CD4-positive, alpha-beta T cell treated with Interleukin-6 for 4 hours (primary cell): Measurements from ENCODE around the gene CD300LG.
A peak's percentile ranks its signal among the peaks of the same experiment; 100 is the strongest.
"Not testable (repeated sequence)": the region's sequence is repeated elsewhere in the genome, so short reads cannot be mapped to it uniquely, and the experiment has no call there.

ENCODE experiments used
- DNase-seq: peaks from one replicate; pipeline ENCODE4 v3.0.0-alpha.2; 2020; ENCODE audit warnings: mixed read lengths

Gene CD300LG

DNA sequence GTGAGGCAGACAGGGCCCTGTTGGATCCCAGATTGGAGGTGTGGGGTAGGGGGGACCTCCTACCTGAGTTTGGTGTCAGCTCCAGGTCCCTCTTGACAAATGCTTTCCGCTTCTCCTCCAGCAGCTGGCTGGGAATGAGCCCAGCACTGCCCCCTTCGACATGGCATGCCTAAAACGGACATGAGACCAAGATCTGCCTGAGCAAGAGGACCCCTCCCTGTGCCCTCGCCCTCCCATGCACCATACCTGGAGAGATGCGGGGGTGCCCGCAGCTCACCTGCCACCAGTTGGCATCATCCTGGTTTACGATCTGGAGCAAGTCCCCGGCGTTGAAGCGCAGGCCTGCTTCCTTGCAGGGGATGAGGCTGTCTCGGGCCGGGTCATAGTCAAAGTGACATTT is 34.2 kb downstream of the CD300LG start:
- no peak for DNase-seq

GRCh38 chr17:43881758-43882505 is 35.0 kb downstream of the CD300LG start:
- DNase-seq: no peak

DNA sequence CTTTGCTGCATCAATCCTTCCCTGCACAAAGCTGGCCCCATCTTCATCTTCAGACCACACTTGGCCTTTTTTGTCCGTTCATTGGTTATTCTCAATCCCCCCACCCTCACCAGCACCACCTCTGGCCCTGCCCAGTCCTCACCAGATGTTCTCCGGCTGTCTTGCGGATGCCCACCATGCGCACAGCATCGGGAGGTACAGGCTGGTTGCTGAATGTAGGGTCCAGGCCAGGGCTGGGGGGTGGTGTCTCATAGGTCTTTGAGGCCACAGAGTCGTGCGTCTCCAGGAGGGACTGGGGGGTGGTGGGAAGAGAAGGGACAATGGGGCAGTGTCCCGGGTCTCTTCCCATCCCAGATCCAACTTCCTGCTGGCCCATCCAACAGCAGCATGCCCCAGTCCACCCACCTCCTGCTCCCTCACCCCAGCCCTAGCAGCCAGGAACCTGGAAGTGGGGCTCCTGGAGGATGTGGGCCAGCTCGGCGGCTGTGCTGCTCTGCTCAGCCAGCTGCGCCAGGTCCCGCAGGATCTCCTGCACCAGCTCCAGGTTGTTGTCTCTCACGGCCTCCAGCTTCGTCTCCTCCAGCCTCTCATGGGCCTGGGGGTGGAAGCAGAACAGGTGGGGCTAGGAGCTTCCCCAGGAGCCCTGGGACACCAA is 35.9 kb downstream of the CD300LG start:
- no peak for DNase-seq

DNA sequence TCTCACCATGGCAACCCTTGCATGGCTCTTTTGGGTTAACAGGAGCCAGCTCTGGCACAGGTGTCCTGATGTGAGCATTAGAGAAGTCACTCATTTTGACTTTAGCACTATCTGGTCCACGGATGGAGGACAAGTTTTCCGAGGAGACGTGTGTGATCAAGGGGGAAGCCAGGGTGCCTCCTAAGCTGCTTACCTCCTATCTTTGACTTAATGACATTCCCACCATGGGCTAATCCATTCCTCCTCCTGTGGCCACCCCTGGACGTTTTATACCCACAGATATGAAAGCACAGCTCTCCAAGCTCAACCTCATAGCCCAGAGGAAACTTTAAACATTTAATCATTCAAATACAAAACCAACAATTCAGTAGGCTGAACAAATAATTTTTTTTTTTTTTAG is 41.6 kb downstream of the CD300LG start:
- DNase-seq: no peak

- DNase-seq: no peak
Observed at GRCh38 chr17:43890240-43890639, 43.3 kb downstream of the CD300LG start.

DNA sequence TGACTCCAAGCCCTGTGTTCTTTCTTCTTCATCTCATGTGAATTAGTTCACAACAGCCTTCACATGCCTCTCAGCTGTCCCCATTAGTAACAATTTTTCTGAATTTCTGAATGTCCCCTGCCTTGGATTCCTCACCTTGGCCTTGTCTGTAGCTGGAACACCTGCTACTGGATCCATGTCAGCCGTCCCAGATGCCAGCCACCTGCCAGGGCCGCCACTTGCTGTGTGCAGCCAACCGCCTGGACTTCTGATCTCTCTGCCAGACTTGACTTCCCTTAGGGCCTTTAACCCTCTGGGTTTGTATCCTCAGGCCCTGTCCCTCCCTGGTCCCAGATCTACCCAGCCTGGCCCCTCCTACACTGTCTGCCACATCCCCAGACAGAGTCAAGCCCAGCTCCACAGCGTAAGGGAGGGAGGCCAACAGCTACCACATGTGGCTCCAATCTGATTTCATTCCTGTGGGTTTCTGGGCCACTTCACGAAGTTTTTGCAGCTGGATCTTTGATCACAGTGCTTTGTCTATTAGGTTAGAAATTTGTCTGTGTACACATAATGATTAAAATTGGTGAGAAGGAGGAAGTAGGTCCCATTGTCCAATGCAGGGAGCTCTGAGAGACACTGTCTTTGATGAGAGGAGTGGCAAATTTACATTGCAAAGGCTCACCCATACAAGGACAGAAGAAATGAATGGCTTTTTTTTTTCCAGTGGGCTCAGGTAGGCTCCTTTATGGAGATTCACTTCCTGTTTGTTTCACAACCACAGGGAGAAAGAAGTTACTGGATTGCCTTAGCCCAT is 45.1 kb downstream of the CD300LG start:
- DNase-seq: no peak

DNA sequence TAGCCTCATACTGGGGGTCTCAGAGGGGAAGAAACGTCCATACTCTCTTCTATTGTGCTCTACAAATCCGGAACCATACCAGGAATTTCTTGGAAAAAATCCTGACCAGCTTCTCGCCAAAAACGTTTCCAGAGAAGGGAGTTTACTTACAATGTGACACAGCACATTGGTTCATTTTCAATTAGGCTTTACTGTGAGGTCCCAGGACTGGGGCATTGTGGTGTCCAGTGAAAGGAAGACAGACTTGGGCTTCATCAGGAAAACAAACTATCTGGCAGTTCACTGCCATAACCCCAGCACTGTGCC is 45.6 kb downstream of the CD300LG start:
- no peak for DNase-seq

DNA sequence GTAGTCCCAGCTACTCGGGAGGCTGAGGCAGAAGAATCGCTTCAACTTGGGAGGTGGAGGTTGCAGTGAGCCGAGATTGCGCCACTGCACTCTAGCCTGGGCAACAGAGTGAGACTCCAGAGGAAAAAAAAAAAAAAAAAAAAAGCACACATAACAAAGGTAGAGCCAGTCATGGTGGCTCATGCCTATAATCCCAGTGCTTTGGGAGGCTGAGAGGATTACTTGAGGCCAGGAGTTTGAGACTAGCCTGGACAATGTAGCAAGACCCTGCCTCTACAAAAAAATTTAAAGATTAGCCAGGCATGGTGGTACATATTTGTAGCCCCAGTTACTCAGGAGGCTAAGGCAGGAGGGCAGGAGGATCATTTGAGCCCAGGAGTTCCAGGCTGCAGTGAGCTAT is 47.5 kb downstream of the CD300LG start:
- DNase-seq: not testable (repeated sequence)

GRCh38 chr17:43897831-43898230 is 50.9 kb downstream of the CD300LG start:
- no peak for DNase-seq

DNA sequence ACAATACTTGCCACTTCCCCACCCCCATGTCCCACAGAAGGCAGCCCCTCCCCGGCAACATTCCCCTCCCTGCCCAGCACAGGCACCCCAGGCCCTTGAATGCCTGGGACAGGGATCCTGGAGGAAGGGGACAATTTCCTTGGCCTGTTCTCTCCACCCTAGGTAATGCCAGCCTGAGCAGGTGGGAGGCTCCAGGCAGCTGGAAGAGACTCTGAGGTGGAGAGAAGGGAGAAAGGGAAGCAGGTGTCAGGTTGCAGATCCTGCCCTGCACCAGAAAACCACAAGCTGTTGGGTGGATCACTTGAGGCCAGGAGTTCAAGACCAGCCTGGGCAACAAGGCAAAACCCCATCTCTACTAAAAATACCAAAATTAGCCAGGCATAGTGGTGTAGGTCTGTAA is 51.5 kb downstream of the CD300LG start:
- DNase-seq: no peak

DNA sequence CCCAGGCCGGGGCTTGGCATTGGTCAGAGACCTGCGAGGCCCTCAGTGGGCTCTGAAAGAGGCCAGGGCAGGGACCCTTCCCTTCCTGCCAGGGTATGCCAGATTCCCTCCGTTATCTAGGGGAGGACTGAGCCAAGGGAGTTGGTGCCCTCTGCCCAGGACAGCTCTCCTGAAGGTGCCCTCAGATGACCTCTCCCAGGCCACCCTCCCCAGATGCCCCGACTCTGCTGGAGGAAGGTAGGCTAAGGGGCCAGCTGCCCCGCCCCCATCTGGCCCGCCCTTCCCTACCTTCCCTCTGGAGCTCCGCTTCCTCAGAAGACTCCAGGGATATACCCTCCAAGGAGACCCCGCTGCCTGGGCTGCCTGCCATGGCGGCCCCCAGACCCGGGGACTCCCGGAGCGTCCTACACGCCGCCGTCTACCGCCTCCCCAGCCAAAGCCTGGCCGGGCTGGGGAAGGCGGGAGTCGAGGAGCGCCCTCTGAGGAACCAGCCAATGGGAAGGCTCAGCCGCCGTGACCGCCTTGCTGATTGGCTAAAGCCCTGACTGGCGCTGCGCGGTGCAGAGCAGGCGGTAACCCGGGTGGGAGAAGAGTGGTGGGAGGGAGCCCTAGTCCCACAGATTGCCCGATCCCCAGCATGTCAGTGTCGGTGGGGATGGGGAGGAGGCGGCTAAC is 53.3 kb downstream of the CD300LG start:
- peak; percentile 84 for DNase-seq

GRCh38 chr17:43900858-43901754 is 54.1 kb downstream of the CD300LG start:
- DNase-seq: no peak

DNA sequence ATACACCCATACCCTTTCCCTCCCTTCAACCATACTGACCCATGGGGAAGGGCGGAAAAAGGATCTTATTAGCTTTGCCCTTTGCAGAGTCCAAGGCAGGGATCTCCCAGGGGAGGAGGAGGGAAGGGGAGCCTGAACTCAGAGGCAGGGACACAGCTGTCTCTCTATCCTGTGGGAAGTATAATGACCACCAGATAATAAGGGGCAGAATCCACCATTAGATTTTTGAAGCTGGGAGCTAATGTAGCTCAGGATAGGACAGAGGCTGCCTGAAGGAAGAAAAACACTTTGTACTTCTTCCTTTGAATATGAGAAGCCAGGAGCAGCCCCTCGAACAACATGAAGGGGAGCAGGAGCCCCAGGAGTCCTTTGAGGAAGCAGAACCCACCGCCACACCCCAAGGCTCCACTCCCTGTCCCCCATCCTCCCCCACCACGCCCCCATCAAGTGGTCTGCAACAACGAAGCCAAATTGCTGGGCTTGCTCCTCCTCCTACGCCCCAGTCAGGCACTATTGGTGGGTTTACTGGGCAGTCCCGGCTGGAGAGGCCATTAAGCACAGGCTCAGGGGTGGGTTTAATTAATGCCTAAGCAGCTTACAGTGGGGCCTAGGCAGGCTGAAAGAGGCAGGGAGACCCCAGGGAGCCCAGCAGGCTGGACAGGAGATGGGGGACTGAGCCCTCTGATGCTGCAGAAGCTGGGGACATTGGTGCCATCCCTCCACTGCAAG is 55.0 kb downstream of the CD300LG start:
- DNase-seq: no peak

GRCh38 chr17:43905400-43905984 is 58.5 kb downstream of the CD300LG start:
- no peak for DNase-seq

GRCh38 chr17:43905985-43906852 is 59.2 kb downstream of the CD300LG start:
- peak; percentile 54 for DNase-seq

GRCh38 chr17:43906951-43907424 is 60.0 kb downstream of the CD300LG start:
- peak; percentile 34 for DNase-seq

DNA sequence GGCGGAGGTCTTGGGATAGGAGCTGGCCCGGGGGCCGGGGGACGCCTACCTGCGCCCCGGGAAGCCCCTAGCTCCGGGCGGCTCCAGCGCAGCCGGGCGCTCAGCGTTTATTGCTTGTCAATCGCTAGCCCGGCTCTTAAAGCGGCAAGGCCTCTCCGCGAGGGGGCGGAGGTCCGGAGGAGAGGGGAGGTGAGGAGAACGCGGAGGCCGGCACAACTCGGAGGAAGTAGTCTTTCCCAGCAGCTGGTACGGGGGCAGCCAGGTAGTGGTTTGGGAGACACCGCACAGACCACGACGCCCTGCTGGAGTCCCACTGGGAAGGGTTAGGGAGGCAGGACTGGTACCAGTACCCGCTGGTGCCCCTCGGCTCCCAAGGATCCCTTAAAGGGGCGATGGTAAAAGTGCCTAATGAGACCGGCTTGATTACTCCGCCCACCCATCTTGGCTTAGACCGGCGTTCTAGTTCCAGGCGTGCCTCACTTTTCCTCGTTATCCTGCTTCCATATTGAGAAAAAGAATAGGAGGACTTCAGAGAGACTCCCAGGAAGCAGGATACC is 60.5 kb downstream of the CD300LG start, which contains the start of gene MPP2:
Gene MPP2, minus strand, starts transcription at position 112 of the 557 bp plus-strand sequence. CDS start 3,076 bp downstream, outside the sequence.
- peak; percentile 72 for DNase-seq

GRCh38 chr17:43907998-43908721 is 61.2 kb downstream of the CD300LG start:
- DNase-seq: peak; percentile 73
